CD4-positive, alpha-beta T cell (primary cell): ENCODE data around the gene ANKS3. TPM values are rescaled to one million over a fixed set of nuclear protein-coding genes. Genes with fewer than 3 reads are reported as not detected.

Source experiments
- ATAC-seq: fragments of 200-7000 bp; cut with Tn5 transposase; one replicate; pipeline ENCODE4 v1.10.0; 2022; ENCODE audit warnings: mild to moderate bottlenecking; ENCODE audit not compliant: poor library complexity
- CTCF ChIA-PET: fragments of 350-600 bp; sonication (Branson Sonifier 250); formaldehyde crosslinking; loops from one replicate; lab custom pipeline; 2021; ENCODE audit warnings: antibody characterized with exemption, inconsistent platforms; lab: Charles Lee
- POLR2A ChIA-PET: fragments of 350-600 bp; sonication (Branson Sonifier 250); formaldehyde crosslinking; loops from one replicate; lab custom pipeline; 2021; ENCODE audit warnings: antibody characterized with exemption, inconsistent platforms; lab: Charles Lee
- DNase-seq, 14 experiments: peaks; one replicate each; pipeline ENCODE4 v3.0.0-alpha.2; 2013 to 2020; ENCODE audit warnings: mixed read lengths in 2 of 14
- H3K27ac ChIP-seq, 2 donors: one replicate each; pipeline versions ENCODE4 v1.5.1 to v1.7.0; 2013; ENCODE audit warnings: low read length in 2 of 2, low read depth in 1 of 2, mild to moderate bottlenecking in 1 of 2
- H3K27me3 ChIP-seq, 2 experiments: 1 replicate in 1 of 2; 2 replicates in 1 of 2; pipeline versions ENCODE4 v1.6.1 to v1.7.0; 2013; ENCODE audit warnings: low read length in 2 of 2, control low read depth in 1 of 2, mild to moderate bottlenecking in 1 of 2, moderate library complexity in 1 of 2; ENCODE audit not compliant: insufficient read depth in 2 of 2, control insufficient read depth in 1 of 2
- H3K36me3 ChIP-seq: one replicate; pipeline ENCODE4 v1.6.1; 2013; ENCODE audit warnings: low read length, control low read depth; ENCODE audit not compliant: insufficient read depth
- H3K4me1 ChIP-seq: one replicate; pipeline ENCODE4 v1.6.1; 2013; ENCODE audit warnings: low read length, control low read depth; ENCODE audit not compliant: insufficient read depth
- H3K4me3 ChIP-seq: one replicate; pipeline ENCODE4 v1.5.1; 2013; ENCODE audit warnings: mild to moderate bottlenecking, low read length, moderate library complexity
- H3K9me3 ChIP-seq, 2 experiments: 1 replicate in 1 of 2; 2 replicates in 1 of 2; pipeline versions ENCODE4 v1.6.1 to v1.7.0; 2013; ENCODE audit warnings: low read length in 2 of 2, mild to moderate bottlenecking in 2 of 2, control low read depth in 1 of 2, moderate library complexity in 1 of 2; ENCODE audit not compliant: control insufficient read depth in 1 of 2, insufficient read depth in 1 of 2
- H3K27ac Mint-ChIP-seq: one replicate; pipeline ENCODE4 v1.8.0; 2020; ENCODE audit warnings: mixed read lengths
- H3K27me3 Mint-ChIP-seq: one replicate; pipeline ENCODE4 v1.8.0; 2021; ENCODE audit warnings: mixed read lengths
- H3K36me3 Mint-ChIP-seq: one replicate; pipeline ENCODE4 v1.8.0; 2021; ENCODE audit warnings: low read depth, mixed read lengths
- H3K4me1 Mint-ChIP-seq: one replicate; pipeline ENCODE4 v1.8.0; 2021; ENCODE audit warnings: low read depth, mixed read lengths
- H3K4me3 Mint-ChIP-seq: one replicate; pipeline ENCODE4 v1.8.0; 2020; ENCODE audit warnings: mild to moderate bottlenecking, mixed read lengths
- H3K9me3 Mint-ChIP-seq: one replicate; pipeline ENCODE4 v1.8.0; 2020; ENCODE audit warnings: mixed read lengths
- intact Hi-C, 2 experiments: fragments of 100-400 bp; cut with DNase I in 1 of 2; cut with micrococcal nuclease in 1 of 2; formaldehyde crosslinking; loops; one replicate each; pipeline versions ENCODE4 v1.15.1 to v1.9.0; 2023 to 2025; cut with DNase I, micrococcal nuclease
- total RNA-seq, 174 experiments: library from RNA in 2 of 174; stranded (reverse) in 2 of 174; gene quantifications; one replicate each; pipeline ENCODE4 v1.2.3 and lab custom pipeline; 2021 to 2026
- TF ChIP-seq, protein P1 (sequence below): fragments of 200-600 bp; IDR thresholded peaks from one replicate; pipeline ENCODE4 v1.8.0; 2022; ENCODE audit warnings: antibody characterized with exemption, mild to moderate bottlenecking

The ANKS3 gene
- total RNA-seq, 2 experiments from 2014 or later = 13.5 TPM

DNA sequence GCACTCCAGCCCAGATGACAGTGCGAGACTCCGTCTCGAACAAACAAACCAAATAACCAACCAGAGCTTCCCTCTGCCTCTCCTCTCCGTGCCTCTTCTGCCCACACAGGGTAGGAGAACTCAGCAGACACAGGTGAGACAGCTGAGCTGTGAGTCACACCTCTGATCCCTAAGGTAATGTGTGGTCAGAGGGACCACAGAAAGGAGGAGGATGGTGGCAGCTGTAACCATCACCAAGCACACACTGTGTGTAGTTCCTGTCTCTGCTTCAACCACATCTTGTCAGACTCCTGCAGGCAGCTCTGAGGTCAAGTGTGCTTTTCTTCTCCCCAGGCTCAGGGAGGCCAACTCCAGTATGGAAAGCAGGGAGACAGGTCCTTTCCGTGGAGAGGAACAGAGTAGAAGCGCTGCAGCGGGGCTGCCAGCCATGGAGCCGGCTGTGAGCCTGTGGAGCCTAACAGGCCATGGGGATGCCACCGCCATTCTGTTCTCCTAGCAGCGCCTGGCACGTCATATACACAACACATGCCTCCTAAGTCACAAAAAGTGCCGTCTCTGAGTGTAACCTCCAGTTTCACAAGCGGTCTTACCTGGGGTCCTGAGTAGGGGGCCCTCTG, 33.6 kb downstream of the ANKS3 start:
- ATAC-seq = peak; percentile 62
- DNase-seq = peak in 6 of 14 experiments; percentile 15 to 77 (median 44)
- POLR2A ChIA-PET = no interaction called here

GRCh38 chr16:4699046-4699556, 35.0 kb downstream of the ANKS3 start:
- no peak for ATAC-seq
- CTCF ChIA-PET = no interaction called here
- H3K27ac ChIP-seq = no peak overlapping the region
- no peaks in the 10 kb centered on the region for H3K9me3 Mint-ChIP-seq
- H3K36me3 ChIP-seq = peaks cover 75% of the 10 kb centered on the region
- no peak overlapping the region for H3K4me3 ChIP-seq
- H3K4me3 Mint-ChIP-seq = peak overlapping the region; percentile 15
- POLR2A ChIA-PET = interaction anchor here (0.9 kb wide), 1 partner anchor 23 kb away, joined by 3 read pairs; no protein-coding TSS in a partner anchor
- no peaks in the 10 kb centered on the region for H3K9me3 ChIP-seq
- H3K27me3 Mint-ChIP-seq = no peaks in the 10 kb centered on the region
- H3K4me1 ChIP-seq = peaks cover 19% of the 10 kb centered on the region
- H3K27me3 ChIP-seq = no peaks in the 10 kb centered on the region
- DNase-seq = peak in 1 of 14 experiments; percentile 12
- TF ChIP-seq, protein P1, sequence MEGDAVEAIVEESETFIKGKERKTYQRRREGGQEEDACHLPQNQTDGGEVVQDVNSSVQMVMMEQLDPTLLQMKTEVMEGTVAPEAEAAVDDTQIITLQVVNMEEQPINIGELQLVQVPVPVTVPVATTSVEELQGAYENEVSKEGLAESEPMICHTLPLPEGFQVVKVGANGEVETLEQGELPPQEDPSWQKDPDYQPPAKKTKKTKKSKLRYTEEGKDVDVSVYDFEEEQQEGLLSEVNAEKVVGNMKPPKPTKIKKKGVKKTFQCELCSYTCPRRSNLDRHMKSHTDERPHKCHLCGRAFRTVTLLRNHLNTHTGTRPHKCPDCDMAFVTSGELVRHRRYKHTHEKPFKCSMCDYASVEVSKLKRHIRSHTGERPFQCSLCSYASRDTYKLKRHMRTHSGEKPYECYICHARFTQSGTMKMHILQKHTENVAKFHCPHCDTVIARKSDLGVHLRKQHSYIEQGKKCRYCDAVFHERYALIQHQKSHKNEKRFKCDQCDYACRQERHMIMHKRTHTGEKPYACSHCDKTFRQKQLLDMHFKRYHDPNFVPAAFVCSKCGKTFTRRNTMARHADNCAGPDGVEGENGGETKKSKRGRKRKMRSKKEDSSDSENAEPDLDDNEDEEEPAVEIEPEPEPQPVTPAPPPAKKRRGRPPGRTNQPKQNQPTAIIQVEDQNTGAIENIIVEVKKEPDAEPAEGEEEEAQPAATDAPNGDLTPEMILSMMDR = no peak
- H3K4me1 Mint-ChIP-seq = no peaks in the 10 kb centered on the region
- H3K36me3 Mint-ChIP-seq = peaks cover 34% of the 10 kb centered on the region
- intact Hi-C loops = loop anchor here in 1 of 2 experiments (10.0 kb wide), 3 partner anchors 274 to 396 kb away; partner anchors contain the start of genes DNAJA3, EEF2KMT and NAGPA
- no peak overlapping the region for H3K27ac Mint-ChIP-seq

More for the DNA sequence above, 33.6 kb downstream of the ANKS3 start:
- Mint-ChIP-seq H3K4me1 (no peaks in the 10 kb centered on the region), H3K4me3 (no peak overlapping the region), H3K9me3 (no peaks in the 10 kb centered on the region), H3K27ac (no peak overlapping the region), H3K36me3 (peaks cover 44% of the 10 kb centered on the region), H3K27me3 (no peaks in the 10 kb centered on the region)
- Histone ChIP-seq H3K27ac (no peak overlapping the region), H3K4me3 (no peak overlapping the region), H3K36me3 (peaks cover 78% of the 10 kb centered on the region), H3K9me3 (no peaks in the 10 kb centered on the region), H3K4me1 (peaks cover 7% of the 10 kb centered on the region), H3K27me3 (no peaks in the 10 kb centered on the region)
- CTCF ChIA-PET = no interaction called here
- TF ChIP-seq, protein P1 = no peak
- intact Hi-C loops = no loop called here

GRCh38 chr16:4698321-4699045, 35.6 kb downstream of the ANKS3 start:
- no peak for ATAC-seq
- Mint-ChIP-seq H3K9me3 (no peaks in the 10 kb centered on the region), H3K27me3 (no peaks in the 10 kb centered on the region), H3K27ac (no peak overlapping the region), H3K36me3 (peaks cover 36% of the 10 kb centered on the region), H3K4me1 (no peaks in the 10 kb centered on the region), H3K4me3 (no peak overlapping the region)
- Histone ChIP-seq H3K9me3 (no peaks in the 10 kb centered on the region), H3K27ac (no peak overlapping the region), H3K36me3 (peaks cover 71% of the 10 kb centered on the region), H3K27me3 (no peaks in the 10 kb centered on the region), H3K4me1 (peaks cover 16% of the 10 kb centered on the region), H3K4me3 (no peak overlapping the region)
- CTCF ChIA-PET = no interaction called here
- POLR2A ChIA-PET = no interaction called here
- DNase-seq = peak in 1 of 14 experiments; percentile 35
- intact Hi-C loops = loop anchor here in 1 of 2 experiments (10.0 kb wide), 3 partner anchors 274 to 396 kb away; partner anchors contain the start of genes DNAJA3, EEF2KMT and NAGPA
- TF ChIP-seq, protein P1 = no peak
